ENCODE results near the gene ADGB.
"Not testable (repeated sequence)": the region's sequence is repeated elsewhere in the genome, so short reads cannot be mapped to it uniquely, and the experiment has no call there.

ADGB gene

GRCh38 chr6:146767632-146768031, 168.9 kb downstream of the ADGB start:
- no peak for DNase-seq (ENCODE audit: low read depth)

- no peak for DNase-seq (ENCODE audit: low read depth)
Observed at GRCh38 chr6:146768722-146769121, 169.9 kb downstream of the ADGB start.

- no peak for DNase-seq (ENCODE audit: low read depth)
Observed at GRCh38 chr6:146770275-146770964, 171.6 kb downstream of the ADGB start.

- no peak for DNase-seq (ENCODE audit: low read depth)
Observed at GRCh38 chr6:146770965-146771735, 172.4 kb downstream of the ADGB start.

GRCh38 chr6:146775220-146775619, 176.4 kb downstream of the ADGB start:
- no peak for DNase-seq (ENCODE audit: low read depth)

- no peak for DNase-seq (ENCODE audit: low read depth)
Observed at GRCh38 chr6:146781836-146782235, 183.1 kb downstream of the ADGB start.

- DNase-seq (ENCODE audit: low read depth): no peak
Observed at GRCh38 chr6:146785001-146785585, 186.3 kb downstream of the ADGB start.

- DNase-seq (ENCODE audit: low read depth): no peak
Observed at GRCh38 chr6:146787876-146788508, 189.2 kb downstream of the ADGB start.

- DNase-seq (ENCODE audit: low read depth): no peak
Observed at GRCh38 chr6:146790561-146791091, 191.9 kb downstream of the ADGB start.

GRCh38 chr6:146791930-146792329, 193.2 kb downstream of the ADGB start:
- no peak for DNase-seq (ENCODE audit: low read depth)

- not testable (repeated sequence) for DNase-seq (ENCODE audit: low read depth)
Observed at GRCh38 chr6:146793218-146793617, 194.4 kb downstream of the ADGB start.

- DNase-seq (ENCODE audit: low read depth): no peak
Observed at GRCh38 chr6:146795479-146796133, 196.8 kb downstream of the ADGB start.

- not testable (repeated sequence) for DNase-seq (ENCODE audit: low read depth)
Observed at GRCh38 chr6:146803167-146803566, 204.4 kb downstream of the ADGB start.

GRCh38 chr6:146803601-146804000, 204.8 kb downstream of the ADGB start:
- no peak for DNase-seq (ENCODE audit: low read depth)

GRCh38 chr6:146805546-146806325, 207.0 kb downstream of the ADGB start:
- DNase-seq (ENCODE audit: low read depth): no peak

GRCh38 chr6:146809014-146809413, 210.2 kb downstream of the ADGB start:
- not testable (repeated sequence) for DNase-seq (ENCODE audit: low read depth)

- DNase-seq (ENCODE audit: low read depth): not testable (repeated sequence)
Observed at GRCh38 chr6:146812811-146813321, 214.1 kb downstream of the ADGB start.

GRCh38 chr6:146813554-146813953, 214.8 kb downstream of the ADGB start:
- DNase-seq (ENCODE audit: low read depth): no peak

GRCh38 chr6:146814148-146814750, 215.5 kb downstream of the ADGB start:
- DNase-seq (ENCODE audit: low read depth): no peak

Measured in GM04503 (cell line).